HFFc6 (cell line): ENCODE results near the gene DLG1. TPM values are rescaled to one million over a fixed set of nuclear protein-coding genes. Genes with fewer than 3 reads are reported as not detected.

Experiments used
- DNase-seq: peaks from one replicate; pipeline ENCODE4 v3.0.0-alpha.2; 2018
- H3K27ac Mint-ChIP-seq: 2 replicates; pipeline ENCODE4 v1.8.0; 2020; ENCODE audit warnings: mild to moderate bottlenecking, mixed read lengths
- H3K27me3 Mint-ChIP-seq: 2 replicates; pipeline ENCODE4 v1.8.0; 2021; ENCODE audit warnings: mild to moderate bottlenecking, moderate library complexity, mixed read lengths; ENCODE audit not compliant: insufficient read depth
- H3K36me3 Mint-ChIP-seq: 2 replicates; pipeline ENCODE4 v1.8.0; 2021; ENCODE audit warnings: low read depth, mixed read lengths
- H3K4me1 Mint-ChIP-seq: 2 replicates; pipeline ENCODE4 v1.8.0; 2020; ENCODE audit warnings: low read depth, mixed read lengths
- H3K4me3 Mint-ChIP-seq: 2 replicates; pipeline ENCODE4 v1.8.0; 2020; ENCODE audit warnings: mild to moderate bottlenecking, moderate library complexity, mixed read lengths
- H3K9me3 Mint-ChIP-seq: 2 replicates; pipeline ENCODE4 v1.8.0; 2020; ENCODE audit warnings: mild to moderate bottlenecking, mixed read lengths
- total RNA-seq, 6 experiments: library from RNA; stranded (reverse); fragmentation: NEBNext Ultra II Directional; extraction: Animal tissue kit (Norgen Biotek cat#: 25700); gene quantifications; 2 replicates in 1 of 6; 3 replicates in 5 of 6; pipeline ENCODE4 v1.2.3, GENCODE V29; 2021
- TF ChIP-seq, protein P1 (sequence below): fragments of 200-600 bp; sonication (generic); IDR thresholded peaks from 2 replicates; pipeline ENCODE4 v1.5.0; 2021; ENCODE audit warnings: antibody characterized with exemption, mild to moderate bottlenecking

DLG1 gene
- total RNA-seq, 6 experiments from 2014 or later, result 64.8 to 82.5 (median 74.7) TPM

DNA sequence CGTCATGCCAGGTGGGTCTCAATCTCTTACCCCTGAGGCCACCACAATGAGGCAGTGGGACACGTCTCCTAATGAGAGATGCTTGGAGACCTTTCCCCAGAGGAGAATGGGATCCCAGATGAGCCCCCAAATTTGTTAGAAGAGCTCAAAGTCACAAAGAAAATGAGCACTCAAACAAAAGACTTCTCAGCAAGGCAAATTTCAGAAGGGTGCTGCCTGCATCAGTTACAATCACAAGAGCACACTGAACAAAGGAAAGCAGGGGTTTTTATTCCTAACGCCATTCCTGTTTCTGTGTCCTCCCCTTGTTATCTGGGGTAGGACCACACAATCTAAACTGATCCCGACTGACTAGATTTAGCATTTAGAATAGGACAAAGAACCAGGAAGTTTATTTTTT is 50.1 kb downstream of the DLG1 start:
- H3K27me3 Mint-ChIP-seq, result no peaks in the 10 kb centered on the region
- H3K9me3 Mint-ChIP-seq, result peaks cover 48% of the 10 kb centered on the region
- H3K4me3 Mint-ChIP-seq, result no peak overlapping the region
- no peak for DNase-seq
- H3K27ac Mint-ChIP-seq, result no peak overlapping the region
- no peaks in the 10 kb centered on the region; the same call in 1 of the 2 replicates for H3K4me1 Mint-ChIP-seq
- H3K36me3 Mint-ChIP-seq, result peaks cover 76% of the 10 kb centered on the region
- TF ChIP-seq, protein P1, sequence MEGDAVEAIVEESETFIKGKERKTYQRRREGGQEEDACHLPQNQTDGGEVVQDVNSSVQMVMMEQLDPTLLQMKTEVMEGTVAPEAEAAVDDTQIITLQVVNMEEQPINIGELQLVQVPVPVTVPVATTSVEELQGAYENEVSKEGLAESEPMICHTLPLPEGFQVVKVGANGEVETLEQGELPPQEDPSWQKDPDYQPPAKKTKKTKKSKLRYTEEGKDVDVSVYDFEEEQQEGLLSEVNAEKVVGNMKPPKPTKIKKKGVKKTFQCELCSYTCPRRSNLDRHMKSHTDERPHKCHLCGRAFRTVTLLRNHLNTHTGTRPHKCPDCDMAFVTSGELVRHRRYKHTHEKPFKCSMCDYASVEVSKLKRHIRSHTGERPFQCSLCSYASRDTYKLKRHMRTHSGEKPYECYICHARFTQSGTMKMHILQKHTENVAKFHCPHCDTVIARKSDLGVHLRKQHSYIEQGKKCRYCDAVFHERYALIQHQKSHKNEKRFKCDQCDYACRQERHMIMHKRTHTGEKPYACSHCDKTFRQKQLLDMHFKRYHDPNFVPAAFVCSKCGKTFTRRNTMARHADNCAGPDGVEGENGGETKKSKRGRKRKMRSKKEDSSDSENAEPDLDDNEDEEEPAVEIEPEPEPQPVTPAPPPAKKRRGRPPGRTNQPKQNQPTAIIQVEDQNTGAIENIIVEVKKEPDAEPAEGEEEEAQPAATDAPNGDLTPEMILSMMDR, result no peak

DNA sequence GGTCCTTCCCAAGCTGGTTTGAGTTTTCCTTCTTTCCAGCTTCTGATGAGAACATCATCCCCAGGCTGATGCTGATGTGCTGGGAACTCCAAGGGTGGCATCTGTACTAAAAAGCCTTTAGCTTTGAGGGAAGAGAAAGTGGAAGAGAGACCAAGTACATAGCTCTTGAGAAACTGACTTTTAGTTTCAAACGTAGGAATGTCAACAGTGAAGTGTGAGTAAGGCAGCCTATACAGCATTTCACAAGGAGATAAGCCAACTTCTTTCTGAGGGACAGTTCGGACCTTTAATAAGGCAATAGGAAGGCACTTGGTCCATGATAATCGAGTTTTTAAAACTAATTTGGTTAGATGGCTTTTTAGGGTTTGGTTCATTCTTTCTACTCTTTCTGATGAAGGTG is 53.7 kb downstream of the DLG1 start:
- DNase-seq, result no peak
- TF ChIP-seq, protein P1, result no peak
- Mint-ChIP-seq H3K27ac (no peak overlapping the region), H3K9me3 (peaks cover 68% of the 10 kb centered on the region), H3K27me3 (no peaks in the 10 kb centered on the region), H3K4me3 (no peak overlapping the region), H3K36me3 (peaks cover 93% of the 10 kb centered on the region), H3K4me1 (peaks cover 19% of the 10 kb centered on the region)

DNA sequence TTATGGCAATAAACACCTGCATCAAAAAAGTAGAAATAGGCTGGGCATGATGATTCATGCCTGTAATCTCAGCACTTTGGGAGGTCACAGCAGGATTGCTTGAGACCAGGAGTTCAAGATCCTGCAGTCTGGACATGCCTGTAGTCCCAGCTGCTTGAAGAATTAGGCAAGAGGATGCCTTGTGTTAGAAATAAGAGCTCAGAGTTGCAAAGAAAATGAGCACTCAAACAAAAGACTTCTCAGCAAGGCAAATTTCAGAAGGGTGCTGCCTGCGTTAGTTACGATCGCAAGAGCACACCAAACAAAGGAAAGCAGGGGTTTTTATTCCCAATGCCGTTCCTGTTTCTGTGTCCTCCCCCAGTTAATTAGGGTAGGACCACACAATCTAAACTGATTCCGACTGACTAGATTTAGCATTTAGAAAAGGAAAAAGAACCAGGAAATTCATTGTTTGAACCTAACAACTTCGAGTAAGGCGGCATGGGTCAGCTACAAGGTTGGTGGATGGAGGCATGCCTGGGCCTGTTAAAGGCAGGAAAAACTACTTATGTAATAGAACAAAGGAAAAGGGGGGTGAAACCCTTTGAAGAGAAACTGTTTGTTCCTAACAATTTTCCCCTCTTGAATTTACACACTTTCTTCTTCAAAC is 55.5 kb downstream of the DLG1 start:
- Mint-ChIP-seq H3K27ac (no peak overlapping the region), H3K27me3 (no peaks in the 10 kb centered on the region), H3K4me3 (no peak overlapping the region), H3K36me3 (peaks cover 74% of the 10 kb centered on the region), H3K9me3 (peaks cover 50% of the 10 kb centered on the region), H3K4me1 (peaks cover 37% of the 10 kb centered on the region)
- DNase-seq, result no peak
- TF ChIP-seq, protein P1, result no peak

DNA sequence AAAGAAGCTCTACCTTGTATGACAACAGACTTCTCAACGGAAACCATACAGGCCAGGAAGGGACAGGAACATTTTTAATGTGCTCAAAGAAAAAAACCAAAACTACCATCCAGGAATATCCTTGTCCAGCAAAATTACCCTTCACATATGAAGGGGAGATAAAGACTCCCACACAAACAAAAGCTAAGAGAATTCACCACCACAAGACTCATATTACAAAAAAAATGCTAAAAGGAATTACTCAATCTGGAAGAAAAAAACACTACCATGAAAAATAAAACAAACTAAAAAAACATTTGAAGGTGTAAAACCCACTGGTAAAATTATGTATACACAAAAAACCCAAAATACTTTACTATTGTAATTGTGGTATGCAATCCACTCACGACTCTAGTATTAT is 57.2 kb downstream of the DLG1 start:
- Mint-ChIP-seq H3K36me3 (peaks cover 68% of the 10 kb centered on the region), H3K4me1 (peaks cover 40% of the 10 kb centered on the region), H3K27me3 (no peaks in the 10 kb centered on the region), H3K9me3 (peaks cover 39% of the 10 kb centered on the region), H3K4me3 (no peak overlapping the region), H3K27ac (no peak overlapping the region)
- TF ChIP-seq, protein P1, result no peak
- no peak for DNase-seq

DNA sequence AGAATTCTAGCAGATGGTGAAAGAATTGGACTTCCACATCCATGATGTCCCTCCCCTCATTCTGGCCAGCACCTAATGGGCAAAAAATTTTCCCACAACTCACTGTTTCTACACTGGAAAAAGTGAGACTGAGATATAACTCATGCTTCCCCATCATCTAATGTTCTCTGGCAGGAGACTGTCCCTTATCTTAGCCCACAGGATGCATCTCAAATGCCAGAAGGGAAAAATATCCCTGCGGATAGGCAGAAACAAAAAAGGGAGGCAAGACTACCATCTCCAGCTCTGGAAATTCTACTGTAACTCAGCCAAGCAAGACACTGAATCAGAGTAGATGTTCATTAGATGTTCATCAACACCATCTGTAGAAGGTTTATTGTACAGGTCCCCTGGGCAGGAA is 58.6 kb downstream of the DLG1 start:
- Mint-ChIP-seq H3K4me1 (peaks cover 48% of the 10 kb centered on the region), H3K27me3 (no peaks in the 10 kb centered on the region), H3K9me3 (peaks cover 39% of the 10 kb centered on the region), H3K4me3 (no peak overlapping the region), H3K36me3 (peaks cover 68% of the 10 kb centered on the region), H3K27ac (no peak overlapping the region)
- no peak for DNase-seq
- TF ChIP-seq, protein P1, result no peak
